HG02840 (cell line): ENCODE measurements around the gene OMA1.
"Not testable (repeated sequence)": the region's sequence is repeated elsewhere in the genome, so short reads cannot be mapped to it uniquely, and the experiment has no call there.

Source experiments
- ATAC-seq: cut with Tn5 transposase; IDR thresholded peaks from one replicate; pipeline ENCODE4 v1.9.1; 2021; ENCODE audit warnings: mild to moderate bottlenecking, moderate library complexity, moderate number of reproducible peaks; ENCODE audit not compliant: unreplicated experiment, low FRiP score

OMA1 gene

GRCh38 chr1:58574816-58575215 lies 28.3 kb upstream of the OMA1 start:
- no peak for ATAC-seq

DNA sequence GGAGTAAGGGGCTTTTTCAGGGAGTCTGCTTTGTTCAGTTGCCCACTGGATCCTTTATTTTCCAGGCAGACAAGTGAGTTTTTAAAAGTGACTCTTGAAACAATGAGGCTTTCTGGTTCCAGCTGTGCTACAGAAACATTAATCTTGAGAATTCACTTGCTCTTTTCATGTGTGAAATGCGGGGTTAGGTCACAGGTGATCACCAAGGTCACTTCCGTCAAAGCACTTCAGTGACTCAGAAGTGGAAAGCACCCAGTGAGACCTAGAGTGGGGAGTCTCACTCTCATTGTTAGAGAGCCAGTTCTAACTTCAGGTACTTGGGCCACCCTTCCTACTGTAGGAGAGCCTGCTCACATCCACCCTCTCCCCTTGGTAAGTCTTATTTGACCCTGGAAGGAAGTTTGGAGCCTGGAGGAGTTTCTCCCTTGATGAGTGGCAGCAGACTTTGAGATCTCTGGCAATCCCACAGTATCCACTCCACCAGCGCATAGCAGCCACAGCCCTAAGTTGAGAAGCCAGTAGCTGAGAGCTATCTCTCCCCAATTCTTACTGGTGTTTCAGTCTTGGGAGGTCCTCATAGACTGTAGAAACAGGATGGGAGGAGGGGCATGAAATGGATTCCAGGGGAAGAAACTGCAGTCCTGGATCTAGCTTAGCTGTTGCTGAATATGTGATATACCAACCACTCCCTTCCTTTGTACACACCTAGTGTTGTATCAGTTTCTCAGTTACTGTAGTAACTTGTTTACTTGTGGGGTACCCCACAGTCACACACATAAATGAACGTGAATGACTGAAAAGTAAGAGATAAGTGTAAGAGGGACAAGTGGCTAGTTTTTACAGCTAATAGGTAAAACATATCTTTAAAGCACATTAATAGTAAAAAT lies 27.4 kb upstream of the OMA1 start:
- peak; percentile 98 for ATAC-seq

- no peak for ATAC-seq
Observed at GRCh38 chr1:58573138-58573537, 26.6 kb upstream of the OMA1 start.

- ATAC-seq: no peak
Observed at GRCh38 chr1:58572690-58573089, 26.2 kb upstream of the OMA1 start.

DNA sequence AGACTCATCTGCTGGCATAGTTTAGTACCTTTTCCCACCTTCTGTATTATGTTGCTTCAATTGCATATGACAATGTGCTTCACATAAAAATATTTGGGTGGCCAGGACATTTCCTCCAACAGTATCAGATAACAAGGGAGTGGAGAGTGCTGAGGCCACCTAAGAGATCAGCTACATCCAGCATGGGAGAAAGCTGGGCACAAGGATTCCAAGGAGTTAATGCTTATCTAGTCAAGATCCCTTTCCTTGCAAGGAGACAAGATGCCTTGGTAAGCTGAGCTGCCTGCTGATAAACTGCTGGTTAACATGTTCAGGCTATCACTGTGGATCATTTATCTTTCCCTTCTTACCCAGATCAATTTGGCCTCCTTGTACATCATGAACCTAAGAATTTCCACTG lies 25.1 kb upstream of the OMA1 start:
- no peak for ATAC-seq

DNA sequence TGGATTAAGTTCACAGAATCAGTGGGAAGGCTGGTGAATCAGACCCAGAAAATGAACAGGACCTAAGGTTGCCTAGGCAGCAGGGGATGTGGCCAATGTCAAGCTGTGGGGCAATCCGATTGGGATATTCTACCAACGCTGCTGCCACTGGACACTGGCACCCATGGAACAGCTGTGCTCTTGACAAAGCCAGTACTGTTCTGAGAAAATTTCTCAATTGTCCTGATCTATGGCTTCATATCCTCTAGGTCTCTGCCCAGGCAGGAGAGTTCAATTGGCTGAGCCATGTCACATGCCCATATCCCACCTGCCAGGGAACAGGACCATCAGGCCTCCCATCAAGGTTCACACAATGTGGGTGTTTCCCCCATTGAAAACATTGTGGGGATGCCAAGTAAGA lies 24.3 kb upstream of the OMA1 start:
- no peak for ATAC-seq

- no peak for ATAC-seq
Observed at GRCh38 chr1:58570094-58570493, 23.6 kb upstream of the OMA1 start.

DNA sequence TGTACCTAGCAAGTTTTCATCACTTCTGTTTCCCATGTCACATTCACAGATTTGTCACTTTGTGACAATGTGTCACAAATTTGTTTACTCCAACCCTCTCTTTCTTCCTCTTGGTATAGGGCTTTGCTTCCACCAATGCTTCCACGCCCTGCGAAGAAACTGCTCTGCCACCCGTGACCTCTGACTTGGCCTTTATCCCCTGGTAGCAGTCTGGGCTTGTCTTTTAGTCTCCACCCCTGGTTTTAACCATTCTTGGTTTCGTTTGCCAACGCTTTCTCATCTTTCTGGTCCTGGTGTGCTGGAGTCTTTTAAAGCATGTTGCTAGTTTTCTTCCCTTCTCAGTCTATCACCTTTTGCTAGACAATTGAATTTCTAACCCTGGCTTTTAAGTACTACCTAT lies 22.4 kb upstream of the OMA1 start:
- no peak for ATAC-seq

- ATAC-seq: no peak
Observed at GRCh38 chr1:58568271-58568860, 21.8 kb upstream of the OMA1 start.

- no peak for ATAC-seq
Observed at GRCh38 chr1:58566339-58566738, 19.8 kb upstream of the OMA1 start.

- ATAC-seq: not testable (repeated sequence)
Observed at GRCh38 chr1:58563715-58564114, 17.2 kb upstream of the OMA1 start.

DNA sequence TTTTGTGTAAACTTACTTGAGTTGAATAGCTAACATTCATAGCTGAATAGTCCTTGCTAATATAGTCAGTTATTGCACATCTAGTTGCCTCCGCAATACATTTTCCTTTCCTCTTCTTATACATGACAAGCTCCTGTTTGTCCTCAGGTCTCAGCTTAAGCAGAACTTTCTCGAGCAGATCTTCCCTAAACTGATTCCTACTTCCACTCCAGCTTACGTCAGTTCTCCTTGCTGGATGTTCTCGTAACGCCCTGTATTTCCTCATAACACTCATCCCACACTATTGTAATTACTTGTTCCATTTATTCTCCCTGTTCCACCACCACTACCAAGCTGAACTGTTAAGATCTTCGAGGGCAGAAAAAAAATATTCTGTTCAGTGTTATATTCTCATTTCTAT lies 15.1 kb upstream of the OMA1 start:
- ATAC-seq: no peak

DNA sequence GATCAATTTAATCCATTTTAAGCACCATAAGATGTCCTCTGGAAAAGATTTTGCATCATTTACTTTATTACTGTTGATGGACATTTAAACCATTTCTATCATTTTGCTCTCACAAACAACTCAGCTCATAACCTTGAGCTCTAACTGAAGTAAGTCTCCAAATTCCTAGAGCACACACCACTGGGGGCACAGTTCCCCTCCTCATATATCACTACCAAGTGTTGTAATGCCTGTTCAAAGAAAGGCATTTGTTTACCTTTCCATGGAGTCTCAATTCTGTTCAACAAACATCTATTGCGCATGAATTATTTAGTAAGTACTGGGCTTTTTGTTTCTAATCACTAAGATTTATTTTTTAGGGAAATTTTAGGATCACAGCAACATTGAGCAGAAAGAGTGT lies 8.9 kb upstream of the OMA1 start:
- ATAC-seq: no peak

DNA sequence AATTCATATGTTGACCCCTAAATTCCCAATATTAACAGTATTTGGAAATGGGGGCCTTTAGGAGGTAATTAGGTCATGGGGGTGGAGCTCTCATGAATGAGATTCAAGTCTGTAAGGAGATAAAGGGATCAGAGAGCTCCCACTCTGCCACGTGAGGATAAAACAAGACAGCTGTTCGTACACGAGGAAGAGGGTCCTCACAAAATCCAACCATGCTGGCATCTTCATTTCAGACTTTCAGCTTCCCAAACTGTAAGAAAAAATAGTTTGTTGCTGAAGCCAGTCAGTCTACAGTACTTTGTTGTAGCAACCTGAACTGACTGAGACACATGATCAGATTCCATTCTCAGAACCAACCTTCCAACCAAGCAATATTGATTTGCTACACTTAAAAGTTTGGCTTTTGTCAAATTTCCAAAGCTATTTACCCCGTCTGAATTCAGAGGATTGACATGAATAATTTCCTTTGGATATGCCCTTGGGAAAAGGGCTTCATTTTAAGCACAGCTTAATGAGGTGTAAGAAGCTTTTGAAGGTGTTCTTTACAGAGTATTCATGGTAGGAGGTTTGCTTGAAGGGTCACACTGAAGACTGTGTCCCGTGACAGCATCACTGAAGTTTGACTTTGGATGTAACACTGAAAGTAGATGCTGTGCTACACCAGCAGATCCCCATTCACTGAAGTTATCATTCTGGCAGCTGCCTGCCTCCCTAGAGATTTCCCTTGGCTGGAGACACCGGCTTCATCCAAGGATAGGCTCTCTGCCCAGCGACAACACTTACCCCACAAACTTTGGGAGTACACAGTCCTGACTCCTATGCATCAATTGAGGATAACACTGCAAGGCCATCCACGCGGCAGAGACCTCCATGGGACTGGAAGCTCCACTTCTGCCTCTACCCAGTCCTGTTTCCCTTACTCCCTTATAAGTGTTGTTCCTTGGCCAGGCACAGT lies 4.9 kb upstream of the OMA1 start:
- ATAC-seq: no peak

DNA sequence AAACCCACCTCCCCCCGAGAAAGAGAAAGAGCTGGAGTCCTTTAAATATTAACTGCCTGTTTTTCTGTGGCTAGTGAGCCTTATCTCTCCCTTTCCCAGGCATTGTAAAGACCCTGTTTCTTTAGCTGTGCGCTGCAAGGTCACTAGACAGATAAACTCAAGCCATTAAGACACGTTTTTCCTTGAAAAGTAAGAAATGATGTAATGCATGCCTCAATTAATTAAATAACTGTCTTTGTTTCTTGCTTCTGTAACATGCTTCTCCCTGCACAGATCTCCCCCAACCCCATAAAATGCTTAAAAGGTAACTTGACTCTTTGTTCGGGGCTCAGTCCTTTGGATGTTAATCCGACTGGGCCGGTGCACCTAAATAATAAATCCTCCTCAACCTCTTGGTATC lies 2.8 kb upstream of the OMA1 start:
- not testable (repeated sequence) for ATAC-seq

- no peak for ATAC-seq
Observed at GRCh38 chr1:58548371-58548770, 1.8 kb upstream of the OMA1 start.

GRCh38 chr1:58545591-58546519 lies 671 bp downstream of the OMA1 start:
- ATAC-seq: peak; percentile 48

DNA sequence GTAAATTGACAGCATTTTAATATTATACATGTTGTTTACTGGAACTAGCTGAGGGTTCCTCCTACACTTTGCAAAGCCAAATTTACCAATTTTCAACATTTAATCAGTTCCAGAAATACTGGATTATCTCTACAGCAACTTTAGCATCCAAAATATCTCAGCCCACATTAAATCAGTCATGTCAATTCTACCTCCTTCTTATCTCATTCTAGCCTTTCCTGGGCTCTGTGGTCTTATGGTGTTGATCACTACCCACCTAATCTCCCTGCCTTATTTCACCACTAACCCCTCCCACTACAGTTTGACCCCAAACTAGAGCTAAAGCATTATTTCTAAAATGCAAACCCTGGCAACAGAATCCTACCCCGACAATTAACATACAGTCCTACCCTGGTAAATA lies 3.3 kb downstream of the OMA1 start:
- no peak for ATAC-seq

GRCh38 chr1:58539553-58539952 lies 7.0 kb downstream of the OMA1 start:
- no peak for ATAC-seq

DNA sequence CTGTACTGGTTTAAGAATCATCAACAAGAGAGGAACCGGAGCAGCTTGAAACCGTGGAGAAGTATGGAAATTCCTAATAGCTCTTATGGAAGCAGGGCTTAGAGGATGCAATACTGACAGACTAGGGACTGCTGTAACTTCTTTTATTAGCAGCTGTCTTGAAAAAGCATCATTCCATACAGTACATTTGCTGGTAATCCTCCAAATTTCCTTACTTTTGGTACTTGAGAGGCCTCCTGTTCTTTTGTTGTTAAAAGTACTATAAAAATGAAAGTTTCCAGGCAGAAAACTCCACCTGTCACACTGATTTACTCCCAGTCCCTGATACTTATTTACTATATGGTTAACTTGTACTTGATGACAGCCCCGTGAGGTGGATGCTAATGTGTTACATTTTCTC lies 7.7 kb downstream of the OMA1 start:
- ATAC-seq: no peak
